Kidney capillary endothelial cell (primary cell): ENCODE results near the gene CYP8B1.

ENCODE experiments used
- DNase-seq: peaks from one replicate; pipeline ENCODE4 v3.0.0-alpha.2; 2018; ENCODE audit warnings: low spot score

The CYP8B1 gene, protein sequence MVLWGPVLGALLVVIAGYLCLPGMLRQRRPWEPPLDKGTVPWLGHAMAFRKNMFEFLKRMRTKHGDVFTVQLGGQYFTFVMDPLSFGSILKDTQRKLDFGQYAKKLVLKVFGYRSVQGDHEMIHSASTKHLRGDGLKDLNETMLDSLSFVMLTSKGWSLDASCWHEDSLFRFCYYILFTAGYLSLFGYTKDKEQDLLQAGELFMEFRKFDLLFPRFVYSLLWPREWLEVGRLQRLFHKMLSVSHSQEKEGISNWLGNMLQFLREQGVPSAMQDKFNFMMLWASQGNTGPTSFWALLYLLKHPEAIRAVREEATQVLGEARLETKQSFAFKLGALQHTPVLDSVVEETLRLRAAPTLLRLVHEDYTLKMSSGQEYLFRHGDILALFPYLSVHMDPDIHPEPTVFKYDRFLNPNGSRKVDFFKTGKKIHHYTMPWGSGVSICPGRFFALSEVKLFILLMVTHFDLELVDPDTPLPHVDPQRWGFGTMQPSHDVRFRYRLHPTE

DNA sequence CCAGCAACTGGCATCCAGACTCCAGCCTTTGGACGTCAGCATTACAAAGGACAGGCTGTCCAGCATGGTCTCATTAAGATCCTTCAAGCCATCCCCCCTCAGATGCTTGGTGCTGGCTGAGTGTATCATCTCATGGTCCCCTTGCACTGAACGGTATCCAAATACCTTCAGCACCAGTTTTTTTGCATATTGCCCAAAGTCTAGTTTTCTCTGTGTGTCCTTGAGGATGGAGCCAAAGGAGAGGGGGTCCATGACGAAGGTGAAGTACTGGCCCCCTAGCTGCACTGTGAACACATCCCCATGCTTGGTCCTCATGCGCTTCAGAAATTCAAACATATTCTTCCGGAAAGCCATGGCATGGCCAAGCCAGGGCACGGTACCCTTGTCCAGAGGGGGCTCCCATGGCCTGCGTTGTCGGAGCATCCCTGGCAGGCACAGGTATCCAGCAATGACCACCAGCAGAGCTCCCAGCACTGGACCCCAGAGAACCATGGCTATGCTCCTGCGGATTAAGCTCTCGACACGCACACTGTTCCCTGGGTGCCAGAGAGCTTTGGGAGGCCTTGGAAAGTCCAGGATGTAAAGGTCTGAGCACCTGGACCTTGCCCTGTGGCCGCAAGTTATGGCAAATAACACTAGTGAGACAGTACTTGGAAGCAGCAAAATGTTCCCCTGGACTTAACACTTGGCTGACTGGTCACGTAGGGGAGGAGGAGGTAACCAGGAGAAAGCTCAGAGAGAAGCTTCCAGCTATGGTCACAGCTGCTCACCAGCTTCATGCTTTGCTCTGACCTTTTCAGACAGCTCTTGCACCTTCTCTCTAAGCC, at the start of gene CYP8B1:
Gene CYP8B1 (minus strand): TSS at position 555 of the 827 bp plus-strand sequence. CDS start 63 bp downstream, at position 492.
- no peak for DNase-seq

DNA sequence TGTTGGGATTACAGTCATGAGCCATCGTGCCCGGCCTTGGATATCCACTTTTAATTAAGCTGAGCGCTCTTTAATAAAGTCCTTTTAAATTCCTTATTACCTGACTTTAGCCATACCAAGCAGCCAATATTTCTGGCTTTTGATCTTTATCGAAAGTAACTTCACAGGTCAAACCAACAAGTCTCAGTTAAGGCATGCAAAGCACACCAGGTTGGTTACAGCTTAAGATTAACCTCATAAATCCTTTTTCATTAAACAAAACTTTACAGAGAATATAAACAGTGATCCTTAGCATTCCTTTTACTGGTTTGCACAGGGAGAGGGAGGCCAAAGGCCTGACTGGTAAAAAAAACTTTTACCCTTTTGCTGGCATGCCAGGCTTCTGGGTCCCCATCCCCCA, 47.9 kb upstream of the CYP8B1 start:
- no peak for DNase-seq

DNA sequence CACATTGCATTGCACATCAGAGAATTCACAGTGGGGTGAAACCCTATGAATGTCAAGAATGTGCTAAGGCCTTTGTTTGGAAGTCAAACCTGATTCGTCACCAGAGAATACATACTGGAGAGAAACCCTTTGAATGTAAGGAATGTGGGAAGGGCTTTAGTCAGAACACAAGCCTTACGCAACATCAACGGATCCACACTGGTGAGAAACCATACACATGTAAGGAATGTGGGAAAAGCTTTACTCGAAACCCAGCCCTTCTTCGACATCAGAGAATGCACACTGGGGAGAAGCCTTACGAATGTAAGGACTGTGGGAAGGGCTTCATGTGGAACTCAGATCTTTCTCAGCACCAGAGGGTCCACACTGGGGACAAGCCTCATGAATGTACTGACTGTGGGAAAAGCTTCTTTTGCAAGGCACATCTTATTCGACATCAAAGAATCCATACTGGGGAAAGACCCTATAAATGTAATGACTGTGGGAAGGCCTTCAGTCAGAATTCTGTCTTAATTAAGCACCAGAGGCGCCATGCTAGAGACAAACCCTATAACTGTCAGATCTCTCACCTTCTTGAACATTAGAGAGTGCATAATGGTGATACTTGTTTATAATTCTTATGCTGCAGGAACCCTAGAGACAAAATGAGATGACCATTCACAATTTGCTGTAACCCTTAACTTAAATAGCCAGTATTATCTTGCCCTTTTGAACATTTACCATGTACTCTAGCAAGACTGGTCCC, 39.3 kb upstream of the CYP8B1 start:
- DNase-seq = no peak

DNA sequence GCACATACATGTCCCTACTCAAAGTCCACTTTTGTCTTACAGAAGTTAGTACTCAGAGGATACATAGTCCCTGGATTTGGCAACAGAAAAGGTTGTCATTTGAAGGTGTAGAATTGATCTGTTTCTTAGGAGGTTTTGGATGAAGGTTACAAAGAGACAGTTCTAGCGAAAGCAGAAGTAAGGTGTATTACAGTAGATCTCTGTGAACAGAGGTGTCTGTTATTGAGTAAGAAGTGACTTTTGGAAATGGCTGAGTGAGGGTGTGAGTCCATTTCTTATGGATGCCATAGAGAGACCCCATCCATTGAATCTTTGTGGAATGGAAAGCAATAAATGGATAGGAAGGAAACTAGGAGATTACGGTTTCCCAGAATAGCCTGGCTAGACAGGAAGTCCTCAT, 35.9 kb upstream of the CYP8B1 start:
- DNase-seq = no peak

DNA sequence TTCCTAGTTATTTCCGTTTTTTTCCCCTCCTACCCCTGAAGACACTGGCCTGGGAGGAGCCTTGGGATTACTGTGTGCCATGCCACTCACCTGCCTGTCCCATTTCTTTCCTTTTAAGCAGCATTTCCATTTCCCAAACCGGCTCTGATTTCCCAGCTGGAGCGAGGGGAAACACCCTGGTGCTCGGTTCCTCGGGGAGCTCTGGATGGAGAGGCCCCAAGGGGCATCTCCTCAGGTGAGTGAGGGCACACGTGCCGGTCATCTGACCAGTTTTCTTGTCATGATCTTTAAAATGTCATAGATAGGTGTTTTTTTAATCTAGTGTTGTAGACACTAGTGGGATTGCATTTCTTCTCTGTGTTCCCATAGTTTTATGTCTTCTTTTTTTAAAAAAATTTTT, 33.0 kb upstream of the CYP8B1 start:
- no peak for DNase-seq

DNA sequence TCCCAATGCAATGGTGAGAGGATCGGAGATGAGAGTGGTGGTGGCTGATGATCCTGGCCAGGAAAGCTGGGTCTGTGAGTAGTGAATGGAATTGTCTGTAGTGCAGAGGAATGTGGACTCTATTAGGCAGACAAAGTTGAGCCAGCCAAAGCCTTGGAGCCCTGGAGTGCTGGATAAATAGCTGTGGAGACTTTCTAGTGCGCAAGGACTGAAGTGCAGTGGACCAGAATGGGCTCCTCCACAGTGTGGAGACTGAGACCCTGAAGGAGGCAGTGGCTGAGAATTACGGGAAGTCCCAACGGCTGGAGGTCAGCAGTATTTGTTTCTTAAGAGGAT, 31.1 kb upstream of the CYP8B1 start:
- DNase-seq = no peak

DNA sequence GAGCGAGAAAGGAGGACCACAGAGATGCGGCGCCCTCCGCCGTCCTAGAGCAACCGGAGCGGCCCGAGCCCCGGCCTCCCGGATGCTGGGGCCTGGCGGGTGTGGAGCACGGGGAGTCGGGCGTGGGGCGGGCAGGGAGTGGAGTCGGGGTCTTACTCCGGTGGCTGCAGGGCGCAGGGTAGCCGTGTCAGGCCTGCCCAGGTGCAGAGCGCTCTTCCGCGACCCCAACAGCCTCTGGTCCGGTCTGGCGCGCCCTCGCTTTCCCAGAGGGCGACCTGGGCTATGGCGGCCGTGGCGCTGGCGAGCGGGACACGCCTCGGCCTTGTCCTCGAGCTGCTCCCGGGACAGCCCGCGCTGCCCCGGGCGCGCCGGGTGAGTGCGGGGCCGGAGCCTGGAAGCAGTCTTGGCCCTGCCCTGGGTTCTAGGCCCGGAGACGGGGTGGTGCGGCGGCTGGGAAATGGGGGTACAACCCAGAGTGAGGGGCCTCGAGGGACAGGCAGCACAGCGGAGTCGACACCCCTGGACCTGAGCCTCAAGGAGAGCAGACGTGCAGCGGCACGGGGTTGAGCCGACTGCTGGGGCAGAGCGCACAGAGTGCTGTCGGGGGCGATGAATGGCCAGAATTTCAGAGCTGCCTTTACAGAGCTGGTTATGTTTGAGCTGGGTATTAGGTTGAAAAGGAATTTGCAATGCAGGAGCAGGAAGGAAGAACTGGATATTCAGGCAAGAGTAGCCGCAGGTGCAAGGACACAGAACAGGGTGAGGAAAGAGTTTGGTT, 30.6 kb upstream of the CYP8B1 start, which contains the start of gene ZNF662:
Gene ZNF662 (plus strand): TSS at position 73 of the 778 bp plus-strand sequence. CDS start 1,973 bp downstream, outside the sequence.
- no peak for DNase-seq

DNA sequence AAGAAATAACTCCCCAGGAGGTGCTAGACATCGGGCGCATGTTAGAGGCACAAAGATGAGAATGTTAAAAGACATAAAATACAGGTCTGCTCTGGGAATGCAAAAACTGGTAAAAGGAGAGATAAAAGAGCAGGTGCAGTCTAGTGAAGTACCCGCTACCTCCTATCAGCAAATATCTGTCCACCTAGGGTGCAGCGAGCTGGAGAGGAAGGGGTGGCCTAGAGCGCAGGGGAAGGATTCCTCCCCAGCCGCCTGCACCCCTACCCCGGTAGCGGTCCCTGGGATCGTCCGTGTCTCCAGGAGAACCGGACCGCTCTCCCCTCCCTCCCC, 30.0 kb upstream of the CYP8B1 start:
- no peak for DNase-seq

DNA sequence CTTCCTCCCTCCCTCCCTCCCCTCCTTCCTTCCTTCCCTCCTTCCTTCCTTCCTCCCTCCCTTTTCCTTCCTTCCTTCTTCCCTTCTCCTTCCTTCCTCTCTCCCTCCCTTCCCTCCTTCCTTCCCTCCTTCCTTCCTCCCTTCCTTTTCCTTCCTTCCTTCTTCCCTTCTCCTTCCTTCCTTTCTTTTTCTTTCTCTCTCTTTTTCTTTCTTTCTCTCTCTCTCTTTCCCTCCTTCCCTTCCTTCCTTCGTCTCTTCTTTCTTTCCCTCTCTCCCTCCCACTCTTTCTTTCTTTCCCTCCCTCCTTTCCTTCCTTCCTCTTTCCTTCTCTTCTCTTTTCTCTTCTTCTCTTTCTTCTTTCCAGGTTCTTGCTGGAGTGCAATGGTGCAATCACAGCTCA, 28.4 kb upstream of the CYP8B1 start:
- no peak for DNase-seq

DNA sequence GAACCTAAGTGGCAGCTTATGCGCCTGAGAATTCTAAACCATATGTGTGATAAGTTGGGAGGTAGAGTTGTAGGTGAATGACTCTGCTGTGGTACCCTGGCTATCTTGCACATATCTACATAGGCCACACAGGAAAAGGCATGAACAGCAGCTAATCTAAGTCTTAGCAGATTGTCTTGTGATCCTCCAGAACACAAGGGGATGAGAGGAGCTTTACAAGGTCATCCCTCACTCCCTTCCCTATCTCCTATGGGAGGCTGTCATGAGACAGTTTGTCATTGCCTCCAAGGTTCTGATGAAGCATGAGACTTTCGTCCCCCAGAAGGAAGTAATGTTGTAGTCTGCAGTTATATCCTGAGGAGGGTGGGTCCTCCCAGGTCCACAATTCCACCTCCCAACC, 26.6 kb upstream of the CYP8B1 start:
- no peak for DNase-seq

DNA sequence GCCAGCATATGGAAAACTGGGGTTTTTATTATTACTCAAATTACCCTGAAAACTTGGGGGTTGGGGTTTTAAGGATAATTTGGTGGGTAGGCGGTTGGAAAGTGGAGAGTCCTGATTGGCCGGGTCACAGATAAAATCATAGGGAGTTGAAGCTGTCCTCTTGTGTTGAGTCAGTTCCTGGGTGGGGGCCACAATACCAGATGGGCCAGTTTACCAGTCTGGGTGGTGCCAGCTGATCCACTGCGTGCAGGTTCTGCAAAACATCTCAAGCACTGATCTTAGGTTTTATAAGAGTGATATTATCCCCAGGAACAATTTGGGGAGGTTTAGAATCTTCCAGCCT, 25.4 kb upstream of the CYP8B1 start:
- no peak for DNase-seq

DNA sequence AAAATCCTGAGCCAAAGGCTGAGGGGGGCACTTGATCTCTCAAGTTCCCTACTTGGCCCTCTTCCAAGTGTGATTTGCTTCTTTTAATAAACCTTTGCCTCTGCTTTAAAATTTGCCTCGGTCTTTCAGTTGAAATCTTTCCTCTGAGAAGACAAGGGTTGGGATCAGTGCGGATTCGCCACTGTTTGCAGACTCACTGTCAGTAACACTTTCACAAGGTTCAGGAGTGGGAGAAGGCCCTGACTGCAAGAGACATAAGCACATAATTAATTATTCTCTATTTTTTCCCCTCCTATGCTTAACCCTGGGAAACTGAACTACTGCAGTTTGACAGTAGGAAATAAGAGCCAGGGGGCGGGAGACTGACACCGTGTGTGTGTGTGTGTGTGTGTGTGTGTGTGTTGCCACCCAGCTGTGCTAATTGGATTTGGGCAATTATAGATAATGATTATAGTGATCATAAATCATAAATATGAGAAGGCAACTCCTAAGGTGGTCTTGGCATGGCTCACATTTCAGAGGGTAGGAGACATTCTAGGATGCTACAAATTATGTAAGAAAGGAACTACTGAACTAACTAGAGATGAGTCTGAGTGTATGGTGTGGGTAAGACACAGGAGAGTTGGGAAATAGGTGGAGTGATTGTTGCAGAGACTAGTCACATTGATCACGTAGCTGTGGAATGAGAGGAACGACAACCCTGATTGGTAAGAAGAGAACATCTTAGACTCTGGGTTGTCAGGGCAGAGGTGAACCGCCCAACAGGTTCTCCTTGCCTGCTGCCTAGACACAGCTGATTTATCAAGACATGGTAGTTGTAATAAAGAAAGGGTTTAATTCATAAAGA, 24.8 kb upstream of the CYP8B1 start:
- DNase-seq = no peak

DNA sequence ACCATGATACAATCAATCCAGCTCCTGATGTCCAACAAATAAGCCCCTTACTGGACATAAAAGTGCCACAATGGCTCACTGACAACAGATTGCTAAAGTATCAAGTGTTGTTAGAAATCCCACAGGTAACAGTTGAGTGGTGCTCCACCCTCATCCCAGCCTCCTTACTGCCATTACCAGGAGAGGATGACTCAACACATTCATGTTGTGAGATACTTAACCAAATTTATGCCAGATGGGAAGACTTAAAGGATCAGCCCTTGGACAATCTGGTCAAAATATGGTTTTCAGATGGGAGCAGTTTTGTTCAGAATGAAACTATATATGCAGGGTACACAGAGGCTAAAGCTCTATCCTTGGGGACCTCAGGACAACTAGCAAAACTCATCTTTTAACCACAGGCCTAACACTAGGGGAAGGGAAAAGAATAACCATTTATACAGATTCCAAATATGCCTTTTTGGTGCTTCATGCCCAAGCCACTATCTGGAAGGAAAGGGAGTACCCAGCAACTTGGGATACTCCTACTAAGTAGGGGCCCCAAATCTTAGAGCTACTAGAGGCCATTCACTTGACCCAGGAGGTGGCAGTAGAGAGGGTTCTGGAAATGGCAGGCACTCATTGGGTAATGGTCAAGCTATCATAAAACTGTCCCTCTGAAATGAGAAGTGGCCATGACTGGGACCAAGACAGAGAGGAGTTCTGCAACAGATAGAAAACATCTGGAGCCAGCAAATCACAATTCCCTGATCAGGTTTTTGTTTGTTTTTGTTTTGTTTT, 23.4 kb upstream of the CYP8B1 start:
- DNase-seq = no peak

DNA sequence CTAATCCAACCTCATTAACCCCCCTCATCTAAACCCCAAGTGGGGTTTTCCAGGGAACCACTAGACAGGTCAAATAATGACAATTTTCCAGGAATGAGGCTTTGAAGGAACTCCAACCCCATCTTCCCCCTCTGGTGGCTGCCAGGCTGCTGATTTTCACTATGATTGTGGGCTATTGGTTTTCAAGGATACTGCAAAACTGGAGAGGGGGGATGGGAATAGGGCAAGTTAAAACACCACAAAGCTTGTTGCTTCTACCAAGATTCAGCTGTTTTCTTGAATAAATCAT, 19.8 kb upstream of the CYP8B1 start:
- no peak for DNase-seq

DNA sequence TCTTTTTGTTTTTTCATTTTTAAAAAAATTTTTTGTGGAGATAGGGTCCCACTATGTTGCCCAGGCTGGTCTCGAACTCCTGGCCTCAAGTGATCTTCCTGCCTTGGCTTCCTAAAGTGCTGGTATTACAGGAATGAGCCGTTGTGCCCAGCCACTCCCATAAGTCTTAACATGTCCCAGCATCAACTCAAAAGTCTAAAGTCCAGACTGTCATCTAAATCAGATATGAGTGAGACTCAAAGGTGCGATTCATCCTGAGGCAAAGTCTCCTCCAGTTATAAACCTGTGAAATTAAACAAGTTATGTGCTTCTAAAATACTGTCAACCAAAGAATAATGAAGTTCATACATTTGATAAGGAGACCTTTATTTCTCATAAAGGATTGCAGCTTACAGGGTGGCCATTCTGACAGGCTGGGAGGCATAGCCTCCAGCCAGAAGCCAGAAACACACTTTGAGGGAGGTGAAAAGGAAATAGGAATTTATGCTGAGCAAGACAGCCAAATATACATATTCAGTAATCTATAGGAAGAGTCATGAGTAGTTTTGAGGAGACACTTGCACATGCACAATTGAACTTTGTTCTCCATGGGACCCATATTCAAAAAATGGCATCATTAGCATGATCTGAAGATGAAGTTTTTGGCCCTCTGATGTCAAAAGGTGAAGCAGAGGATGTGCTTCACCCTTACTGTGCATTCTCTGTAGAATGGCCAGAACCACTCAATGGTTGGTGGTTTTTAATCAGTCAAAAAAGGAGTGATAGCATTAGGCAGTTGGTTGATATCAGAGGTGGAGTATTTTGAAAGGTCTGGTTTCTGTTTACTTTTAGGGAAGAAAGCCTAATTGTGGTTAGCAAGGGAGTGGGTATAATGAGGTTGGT, 19.3 kb upstream of the CYP8B1 start:
- DNase-seq = no peak

DNA sequence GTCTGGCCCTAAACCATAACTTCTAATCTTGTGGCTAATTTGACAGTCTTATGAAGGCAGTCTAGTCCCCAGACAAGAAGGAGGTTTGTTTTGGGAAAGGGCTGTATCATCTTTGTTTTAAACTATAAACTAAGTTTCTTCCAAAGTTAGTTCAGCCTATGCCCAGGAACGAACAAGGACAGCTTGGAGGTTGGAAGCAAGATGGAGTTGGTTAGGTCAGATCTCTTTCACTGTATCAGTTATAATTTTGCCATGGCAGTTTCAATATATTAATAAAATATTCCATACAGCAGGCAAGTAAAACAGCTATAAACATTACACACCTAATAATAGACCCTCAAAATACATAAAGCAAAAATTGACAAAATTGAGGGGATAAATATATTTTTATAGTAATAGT, 17.1 kb upstream of the CYP8B1 start:
- no peak for DNase-seq

DNA sequence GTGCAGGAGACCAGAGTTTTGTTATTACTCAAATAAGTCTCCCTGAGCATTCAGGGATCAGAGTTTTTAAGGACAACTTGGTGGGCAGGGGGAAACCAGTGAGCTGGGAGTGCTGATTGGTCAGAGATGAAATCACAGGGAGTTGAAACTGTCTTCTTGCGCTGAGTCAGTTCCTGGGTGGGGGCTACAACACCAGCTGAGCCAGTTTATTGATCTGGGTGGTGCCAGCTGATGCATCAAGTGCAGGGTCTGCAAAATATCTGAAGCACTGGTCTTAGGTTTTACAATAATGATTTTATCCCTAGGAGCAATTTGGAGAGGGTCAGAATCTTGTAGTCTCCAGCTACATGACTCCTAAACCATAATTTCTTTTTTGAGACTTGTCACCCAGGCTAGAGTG, 16.5 kb upstream of the CYP8B1 start:
- DNase-seq = no peak

DNA sequence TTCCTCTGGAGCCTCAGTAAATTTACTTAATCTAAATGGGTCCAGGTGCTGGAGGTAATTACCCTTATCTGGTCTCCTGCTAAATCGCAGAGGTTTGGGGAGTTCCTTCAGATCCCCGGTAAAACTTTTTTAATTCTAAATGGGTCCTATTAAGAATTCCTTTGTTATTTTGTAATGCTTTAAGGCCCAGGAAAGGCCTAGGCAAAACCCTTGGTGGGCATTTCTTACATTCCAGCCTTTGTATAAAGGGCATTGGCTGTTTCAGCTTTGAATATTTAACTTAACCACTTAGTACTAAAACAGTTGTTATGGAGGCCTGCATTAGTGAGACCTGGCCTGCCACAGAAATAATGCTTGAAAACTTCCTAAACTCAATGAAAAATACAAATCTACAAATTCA, 15.4 kb upstream of the CYP8B1 start:
- no peak for DNase-seq

DNA sequence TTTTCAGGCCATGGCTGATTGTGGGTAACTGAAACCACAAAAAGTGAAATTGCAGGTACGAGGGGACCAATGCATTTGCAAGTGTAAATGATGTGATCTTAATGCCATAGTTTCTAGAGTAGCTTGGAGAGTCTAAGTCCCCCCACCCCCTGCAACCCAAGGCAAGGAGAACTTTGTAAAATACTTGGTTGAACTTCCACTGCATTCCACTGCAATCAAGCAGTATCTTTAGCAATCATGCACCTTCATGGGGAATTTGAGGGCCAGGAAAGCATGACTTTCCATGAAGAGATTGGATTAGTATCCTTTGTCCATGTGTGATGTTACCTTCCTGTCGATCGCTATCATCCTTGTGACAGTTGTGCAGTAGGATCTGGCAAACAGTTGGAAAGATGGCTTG, 11.4 kb upstream of the CYP8B1 start:
- DNase-seq = no peak
